Measurements from ENCODE around the gene POLE.
"Not testable (repeated sequence)": the region's sequence is repeated elsewhere in the genome, so short reads cannot be mapped to it uniquely, and the experiment has no call there.

The POLE gene

GRCh38 chr12:132718644-132719043 is 31.5 kb upstream of the POLE start:
- no peak for DNase-seq

GRCh38 chr12:132717531-132718387 is 30.6 kb upstream of the POLE start:
- DNase-seq, result no peak

- DNase-seq, result no peak
Observed at GRCh38 chr12:132717011-132717410, 29.9 kb upstream of the POLE start.

GRCh38 chr12:132716356-132716755 is 29.2 kb upstream of the POLE start:
- DNase-seq, result no peak

GRCh38 chr12:132715874-132716273 is 28.7 kb upstream of the POLE start:
- DNase-seq, result no peak

- no peak for DNase-seq
Observed at GRCh38 chr12:132713123-132713522, 26.0 kb upstream of the POLE start.

- no peak for DNase-seq
Observed at GRCh38 chr12:132711080-132711843, 24.1 kb upstream of the POLE start.

GRCh38 chr12:132710405-132711079 is 23.4 kb upstream of the POLE start, which contains the start of gene PGAM5:
Gene PGAM5, plus strand, starts transcription at chr12:132710842. Its CDS starts 35 bp downstream, at chr12:132710877.
- peak; percentile 77 for DNase-seq

- DNase-seq, result no peak
Observed at GRCh38 chr12:132710043-132710404, 22.9 kb upstream of the POLE start.

GRCh38 chr12:132708150-132708549 is 21.0 kb upstream of the POLE start:
- DNase-seq, result no peak

- DNase-seq, result no peak
Observed at GRCh38 chr12:132707241-132707640, 20.1 kb upstream of the POLE start.

- DNase-seq, result no peak
Observed at GRCh38 chr12:132703641-132704040, 16.5 kb upstream of the POLE start.

- no peak for DNase-seq
Observed at GRCh38 chr12:132702640-132703039, 15.5 kb upstream of the POLE start.

- no peak for DNase-seq
Observed at GRCh38 chr12:132700212-132700822, 13.2 kb upstream of the POLE start.

- DNase-seq, result no peak
Observed at GRCh38 chr12:132698341-132698740, 11.2 kb upstream of the POLE start.

GRCh38 chr12:132695431-132695830 is 8.3 kb upstream of the POLE start:
- no peak for DNase-seq

- not testable (repeated sequence) for DNase-seq
Observed at GRCh38 chr12:132694888-132695287, 7.7 kb upstream of the POLE start.

GRCh38 chr12:132692030-132692429 is 4.9 kb upstream of the POLE start:
- not testable (repeated sequence) for DNase-seq

- DNase-seq, result no peak
Observed at GRCh38 chr12:132690112-132690511, 3.0 kb upstream of the POLE start.

- no peak for DNase-seq
Observed at GRCh38 chr12:132689227-132689626, 2.1 kb upstream of the POLE start.

GRCh38 chr12:132686825-132687210 is 324 bp downstream of the POLE start:
- no peak for DNase-seq

- no peak for DNase-seq
Observed at GRCh38 chr12:132685400-132685799, 1.7 kb downstream of the POLE start.

- DNase-seq, result no peak
Observed at GRCh38 chr12:132677492-132677891, 9.7 kb downstream of the POLE start.
